Measurements from ENCODE around the gene MAPKBP1.

MAPKBP1 gene

DNA sequence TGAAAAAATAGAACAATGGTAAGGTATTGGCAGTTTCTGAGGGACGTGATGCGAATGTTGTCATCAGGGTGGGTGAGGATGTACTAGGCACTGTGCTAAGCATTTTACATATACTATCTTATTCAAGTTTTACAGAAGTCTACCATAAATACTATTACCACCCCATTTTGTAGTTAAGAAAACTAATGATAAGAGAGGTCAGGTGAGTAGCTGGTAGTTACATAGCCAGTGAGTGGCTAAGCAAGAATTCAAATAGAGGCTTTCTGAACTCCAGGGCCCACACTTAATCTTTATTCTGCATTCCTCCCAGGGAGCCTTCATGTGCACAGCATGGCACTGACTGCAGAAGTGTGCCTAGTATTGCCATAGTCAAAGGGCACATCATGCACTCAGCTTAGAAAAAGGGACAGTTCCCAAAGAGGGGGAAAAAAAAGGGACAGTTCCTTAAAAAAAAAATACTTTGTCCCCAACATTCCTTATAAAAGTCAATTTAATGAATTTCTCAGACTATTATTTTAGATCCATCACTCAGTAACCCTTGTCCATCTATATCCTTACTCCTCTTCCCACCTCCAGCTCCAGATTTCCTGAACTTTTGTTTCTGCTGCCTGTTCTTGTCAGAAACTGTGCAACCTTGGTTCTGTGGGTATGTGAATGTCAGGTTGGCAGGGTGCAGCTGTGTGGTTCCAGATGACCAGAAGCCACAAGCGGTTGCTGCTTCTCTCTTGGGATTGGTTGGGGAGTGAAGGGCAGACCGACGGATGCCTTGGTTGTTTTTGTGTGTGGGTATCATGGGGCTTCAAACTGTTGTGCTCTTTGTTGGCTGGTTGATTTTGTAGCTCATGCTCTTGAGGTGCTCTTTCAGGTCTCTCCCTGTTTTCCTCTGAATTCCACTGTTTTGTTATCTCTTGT, 8.3 kb downstream of the MAPKBP1 start:
- DNase-seq (ENCODE audit: low read depth) = no peak

- no peak for DNase-seq (ENCODE audit: low read depth)
Observed at GRCh38 chr15:41783296-41783695, 9.0 kb downstream of the MAPKBP1 start.

GRCh38 chr15:41788262-41788661, 14.0 kb downstream of the MAPKBP1 start:
- DNase-seq (ENCODE audit: low read depth) = no peak

- DNase-seq (ENCODE audit: low read depth) = no peak
Observed at GRCh38 chr15:41789236-41789635, 15.0 kb downstream of the MAPKBP1 start.

- DNase-seq (ENCODE audit: low read depth) = no peak
Observed at GRCh38 chr15:41789662-41790061, 15.4 kb downstream of the MAPKBP1 start.

DNA sequence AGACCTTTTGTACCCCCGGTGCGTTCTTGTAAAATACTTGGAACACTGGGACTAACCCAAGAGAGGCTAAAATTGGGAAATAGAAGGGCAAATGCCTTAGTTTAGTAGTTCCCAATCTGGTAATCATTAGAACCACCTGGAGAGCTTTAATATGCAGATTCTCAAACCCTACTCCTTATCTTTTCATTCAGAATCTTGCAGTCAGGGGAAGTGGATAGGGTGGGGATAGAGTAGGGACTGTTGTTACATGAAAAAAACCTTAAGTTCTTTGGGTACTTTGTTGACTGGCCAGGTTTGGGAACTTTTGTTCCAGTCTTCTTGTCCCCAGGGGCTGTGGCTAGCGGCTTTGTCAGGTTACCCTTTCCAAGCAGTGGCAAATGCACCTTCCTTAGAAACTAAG, 15.9 kb downstream of the MAPKBP1 start:
- no peak for DNase-seq (ENCODE audit: low read depth)

DNA sequence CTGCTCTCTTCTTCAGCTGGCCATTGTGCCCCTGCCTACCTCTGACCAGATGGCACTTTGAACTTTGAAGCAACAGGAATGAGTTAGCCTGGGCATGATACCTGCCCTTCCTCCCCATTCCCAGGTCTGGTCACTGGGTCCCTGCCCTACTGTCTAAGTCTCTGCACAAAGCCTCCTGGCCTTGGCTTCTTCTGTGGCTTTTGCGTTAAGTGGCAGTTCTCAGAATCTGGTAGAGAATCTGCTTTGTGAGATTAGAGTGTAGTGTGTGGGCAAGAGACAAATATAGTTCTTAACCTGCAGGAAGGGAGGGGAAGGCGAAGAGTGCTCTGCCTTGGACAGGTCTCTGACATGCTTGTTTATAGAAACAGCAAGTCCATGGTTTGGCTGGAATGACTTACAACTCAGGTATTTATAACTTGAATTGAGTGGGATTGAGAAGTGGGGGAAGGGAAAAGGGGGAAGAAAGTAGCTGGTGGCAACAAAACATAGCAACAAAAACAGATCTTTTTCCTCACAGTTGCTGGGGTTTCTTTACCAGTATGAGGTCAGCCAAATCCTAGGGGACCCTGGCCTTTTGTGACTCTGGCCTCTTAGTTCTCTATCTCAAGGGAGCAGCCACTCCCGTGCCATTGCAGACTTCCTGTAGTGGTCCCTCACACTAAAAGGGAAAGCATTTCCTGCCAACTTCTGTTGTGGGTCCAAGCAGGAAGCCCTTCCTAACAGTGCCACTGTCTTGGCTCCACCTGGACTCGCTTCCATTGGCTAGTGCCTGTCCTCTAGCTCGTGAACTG, 16.7 kb downstream of the MAPKBP1 start:
- DNase-seq (ENCODE audit: low read depth) = peak; percentile 78

DNA sequence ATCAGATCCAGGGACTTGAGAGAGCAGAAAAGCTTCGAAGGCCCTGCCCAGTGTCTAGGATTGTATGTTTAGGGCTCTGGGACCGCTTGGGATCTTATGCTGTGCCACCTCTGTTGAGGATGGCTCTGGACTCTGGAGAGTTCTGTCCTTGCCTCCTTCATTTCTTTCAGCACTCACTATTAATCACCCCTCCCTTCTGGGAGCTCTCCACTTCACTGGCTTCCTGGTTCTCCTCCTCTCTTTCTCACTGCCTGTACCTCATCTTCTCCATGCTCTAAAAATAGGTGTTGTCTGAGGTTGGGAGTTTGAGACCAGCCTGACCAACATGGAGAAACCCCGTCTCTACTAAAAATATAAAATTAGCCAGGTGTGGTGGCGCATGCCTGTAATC, 17.3 kb downstream of the MAPKBP1 start:
- no peak for DNase-seq (ENCODE audit: low read depth)

DNA sequence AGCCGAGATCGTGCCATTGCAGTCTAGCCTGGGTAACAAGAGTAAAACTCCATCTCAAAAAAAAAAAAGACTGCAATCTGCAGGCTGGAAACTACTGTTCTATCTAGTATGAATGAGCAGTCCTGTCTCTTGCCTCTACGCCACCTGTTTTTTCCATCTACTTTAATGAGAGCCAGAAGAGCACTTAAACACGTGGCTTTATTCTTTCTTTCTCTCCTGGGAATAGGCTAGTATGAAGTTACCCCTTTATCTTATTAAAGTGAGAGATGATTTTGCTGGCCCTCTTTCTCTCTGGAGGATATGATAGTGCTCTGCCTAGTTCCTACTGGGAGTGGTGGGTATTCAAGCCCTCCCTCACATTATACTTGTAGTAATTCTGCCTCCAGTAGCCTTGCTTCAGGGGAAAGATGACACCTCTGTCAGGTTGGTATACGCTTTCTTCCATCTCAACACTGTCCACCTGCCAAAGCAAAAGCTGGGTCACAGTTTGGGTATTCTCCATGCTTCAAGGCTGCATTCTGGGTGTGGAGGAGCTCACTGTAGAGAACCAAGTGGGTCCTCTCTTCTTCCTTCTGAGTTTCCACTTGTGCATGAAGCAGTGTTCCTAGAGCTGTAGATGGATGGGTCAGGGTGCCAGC, 17.8 kb downstream of the MAPKBP1 start:
- DNase-seq (ENCODE audit: low read depth) = no peak

GRCh38 chr15:41794081-41794480, 19.8 kb downstream of the MAPKBP1 start:
- peak; percentile 88 for DNase-seq (ENCODE audit: low read depth)

DNA sequence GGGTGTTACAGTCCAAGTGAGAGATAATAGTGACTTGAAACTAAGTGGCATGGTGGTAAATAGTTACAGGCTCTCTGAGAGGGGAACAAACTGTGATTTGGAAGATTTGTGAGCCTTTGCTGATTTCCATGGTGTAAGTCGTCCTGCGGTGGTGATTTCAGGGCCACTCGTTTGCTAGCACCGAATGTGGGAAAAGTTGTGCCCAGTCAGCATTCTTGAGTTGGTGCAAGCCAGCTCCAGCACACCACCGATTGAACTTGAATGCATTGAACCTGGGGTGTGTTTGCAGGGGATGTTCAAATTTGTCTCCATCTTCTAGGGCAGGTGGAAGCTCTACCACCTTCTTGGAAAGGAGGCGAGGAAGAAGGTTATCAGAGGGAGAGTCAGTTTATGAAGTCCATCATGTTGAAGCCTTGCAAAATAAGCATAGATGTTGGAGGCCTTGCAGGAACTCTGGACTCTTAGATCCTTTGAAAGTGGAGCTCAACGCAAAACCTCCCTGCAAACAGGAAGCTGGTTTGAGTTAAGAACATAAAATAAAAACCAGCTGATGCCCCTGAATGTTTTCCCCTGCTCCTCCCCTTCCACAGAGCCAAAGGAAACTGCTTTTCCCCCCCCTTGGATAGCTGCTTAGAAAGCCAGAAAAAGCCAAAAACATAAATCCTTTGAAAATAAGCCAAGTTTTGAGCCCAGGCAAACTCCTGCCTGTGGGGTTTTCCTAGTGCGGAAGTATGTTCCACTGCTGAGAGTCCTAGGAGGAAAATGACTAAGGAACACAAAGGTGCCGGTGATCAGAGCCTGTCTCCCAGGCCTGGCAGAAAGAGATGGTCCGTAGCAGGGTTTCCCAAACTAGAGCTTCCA, 21.9 kb downstream of the MAPKBP1 start:
- peak; percentile 89 for DNase-seq (ENCODE audit: low read depth)

GRCh38 chr15:41797201-41797944, 23.1 kb downstream of the MAPKBP1 start:
- DNase-seq (ENCODE audit: low read depth) = no peak

- DNase-seq (ENCODE audit: low read depth) = peak; percentile 47
Observed at GRCh38 chr15:41798607-41799487, 24.6 kb downstream of the MAPKBP1 start.

- DNase-seq (ENCODE audit: low read depth) = no peak
Observed at GRCh38 chr15:41799488-41799805, 25.2 kb downstream of the MAPKBP1 start.

GRCh38 chr15:41801185-41801584, 26.9 kb downstream of the MAPKBP1 start:
- DNase-seq (ENCODE audit: low read depth) = no peak

DNA sequence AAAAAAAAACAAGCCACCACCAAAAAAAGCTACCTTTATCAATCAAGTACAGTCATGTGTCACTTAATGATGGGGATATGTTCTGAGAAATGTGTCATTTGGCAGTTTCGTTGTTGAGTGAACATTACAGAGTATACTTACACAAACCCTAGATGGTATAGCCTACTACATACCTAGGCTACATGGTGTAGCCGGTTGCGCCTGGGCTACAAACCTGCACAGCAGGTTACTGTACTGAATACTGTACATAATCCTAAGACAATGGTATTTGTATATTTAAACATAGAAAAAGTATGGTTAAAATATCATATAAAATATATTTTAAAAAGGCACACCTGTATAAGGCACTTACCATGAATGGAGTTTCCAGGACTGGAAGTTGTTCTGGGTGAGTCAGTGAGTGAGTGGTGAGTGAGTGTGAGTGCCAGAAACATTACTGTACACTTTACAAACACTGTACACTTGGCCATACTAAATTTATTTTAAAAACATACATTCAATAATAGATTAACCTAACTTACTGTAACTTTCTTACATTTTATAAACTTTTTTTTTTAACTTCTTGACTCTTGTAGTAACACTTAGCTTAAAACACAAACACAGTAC, 27.7 kb downstream of the MAPKBP1 start:
- peak; percentile 46 for DNase-seq (ENCODE audit: low read depth)

DNA sequence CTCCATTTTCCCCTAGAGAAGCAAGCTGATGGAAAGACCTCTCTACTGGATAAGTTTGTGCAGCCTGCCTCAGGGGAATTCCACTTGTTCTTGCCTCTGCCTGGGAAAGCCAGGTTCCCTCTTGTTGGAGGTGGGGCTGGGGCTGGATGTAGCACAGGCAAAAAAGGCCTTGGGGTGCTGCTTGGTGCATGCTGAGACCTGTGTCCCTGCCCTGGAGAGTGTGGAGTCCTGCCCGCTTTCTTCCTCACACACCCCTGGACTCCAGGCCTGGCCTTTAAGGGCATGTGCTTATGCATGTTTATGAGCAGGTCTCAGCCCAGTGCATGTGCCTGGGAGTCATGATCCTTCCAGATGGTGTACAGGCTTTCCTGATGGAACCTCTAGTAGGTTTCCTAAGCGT, 30.1 kb downstream of the MAPKBP1 start:
- no peak for DNase-seq (ENCODE audit: low read depth)

DNA sequence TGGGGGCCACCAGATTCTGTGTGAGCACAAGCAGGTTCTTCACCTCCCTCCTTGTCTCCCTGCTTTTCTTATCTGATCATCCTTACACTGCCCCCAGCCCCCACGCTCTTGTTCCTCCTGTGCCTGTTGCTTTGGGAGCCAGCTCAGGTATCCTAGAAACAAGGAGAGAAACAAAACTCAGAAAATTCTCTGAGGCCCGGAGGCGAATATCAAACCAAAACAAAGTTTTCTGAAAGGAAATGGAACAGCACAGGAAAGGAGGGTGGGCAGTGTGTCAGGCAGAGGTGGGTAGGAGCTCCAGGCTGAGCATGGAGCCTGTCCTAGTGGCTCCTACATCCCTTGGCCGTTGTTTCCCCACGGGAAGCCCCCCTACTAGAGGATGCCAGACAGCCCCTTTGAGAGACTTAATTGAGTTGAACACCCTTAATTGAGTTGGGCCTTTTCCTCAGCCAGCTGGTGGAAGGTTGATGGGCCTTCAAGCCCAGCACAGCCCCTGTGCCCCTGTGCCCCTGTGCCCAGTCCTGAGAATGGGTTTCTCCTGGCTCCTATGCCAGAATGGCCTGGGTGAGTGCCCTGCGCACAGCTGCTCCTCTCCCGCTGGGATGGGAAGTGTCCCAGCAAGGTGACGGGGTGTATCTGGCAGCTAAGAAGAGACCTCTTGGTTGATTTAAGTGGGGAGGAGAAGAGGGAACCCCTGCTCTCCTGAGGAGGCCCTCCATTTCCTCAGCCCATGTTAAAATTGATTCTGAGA, 30.8 kb downstream of the MAPKBP1 start:
- DNase-seq (ENCODE audit: low read depth) = no peak

DNA sequence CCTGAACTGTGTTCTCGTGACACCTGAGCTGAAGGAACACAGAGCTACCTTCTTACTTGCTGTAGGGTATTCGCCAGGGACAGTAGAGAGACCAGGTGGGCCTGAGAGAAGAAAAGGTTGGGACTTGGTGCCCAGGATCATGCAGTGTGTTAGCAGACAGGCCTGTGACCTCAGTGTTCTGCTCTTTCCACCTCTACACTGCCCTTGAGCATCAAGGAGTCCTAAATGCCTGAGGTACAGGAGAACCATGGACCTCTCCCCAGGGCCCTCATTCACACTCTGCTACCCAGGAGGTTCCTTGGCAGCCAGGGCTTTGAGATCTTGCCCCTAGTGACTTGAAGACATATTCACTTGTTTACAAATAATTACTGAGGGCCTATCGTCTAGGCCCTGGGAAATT, 31.4 kb downstream of the MAPKBP1 start:
- no peak for DNase-seq (ENCODE audit: low read depth)

Measured in EH (cell line).